Body of pancreas (tissue), 4 donors: ENCODE data around the gene CWF19L2. TPM values are rescaled to one million over a fixed set of nuclear protein-coding genes. Genes with fewer than 3 reads are reported as not detected.
"Not testable (repeated sequence)": the region's sequence is repeated elsewhere in the genome, so short reads cannot be mapped to it uniquely, and the experiment has no call there.

ENCODE experiments used
- ATAC-seq: fragments of 150-250 bp; one replicate; pipeline ENCODE4 v1.9.1; 2016
- DNase-seq, 4 donors: peaks; one replicate each; pipeline ENCODE4 v3.0.0-alpha.2; 2019
- H3K27ac ChIP-seq, 4 donors: fragments of 200-600 bp; sonication (generic); 1 replicate in 3 of 4; 2 replicates in 1 of 4; pipeline versions ENCODE4 v1.5.1 to v1.6.1; 2016 to 2019; ENCODE audit warnings: mild to moderate bottlenecking in 1 of 4, mixed read lengths in 1 of 4, moderate library complexity in 1 of 4
- H3K27me3 ChIP-seq, 2 donors: fragments of 200-600 bp; sonication (generic); one replicate each; pipeline ENCODE4 v1.6.0; 2016; ENCODE audit warnings: mild to moderate bottlenecking in 1 of 2
- H3K36me3 ChIP-seq, 2 donors: fragments of 200-600 bp; sonication (generic); replicated peaks in 1 of 2; 2 replicates each; pipeline ENCODE4 v1.5.1; 2016; ENCODE audit warnings: low read depth in 2 of 2; ENCODE audit not compliant: insufficient read depth in 1 of 2
- H3K4me1 ChIP-seq: fragments of 200-600 bp; sonication (generic); one replicate; pipeline ENCODE4 v1.6.0; 2016
- H3K4me3 ChIP-seq, 2 donors: fragments of 200-600 bp; sonication (generic); 1 replicate in 1 of 2; 2 replicates in 1 of 2; pipeline ENCODE4 v1.5.1; 2016 to 2019
- H3K9me3 ChIP-seq, 3 donors: fragments of 200-600 bp; sonication (generic); 1 replicate in 2 of 3; 2 replicates in 1 of 3; pipeline ENCODE4 v1.5.1; 2016
- POLR2A ChIP-seq, 3 donors: fragments of 450-650 bp; IDR thresholded peaks; one replicate each; pipeline ENCODE4 v1.6.1; 2016; ENCODE audit warnings: antibody characterized with exemption in 3 of 3, mild to moderate bottlenecking in 2 of 3
- WGBS, 2 donors: methylation state at CpG; one replicate each; pipeline ENCODE4 v1.1.5; 2017; 5-methylcytosine and 5-hydroxymethylcytosine counted together
- intact Hi-C: fragments of 100-400 bp; cut with DNase I; formaldehyde crosslinking; loops from one replicate; pipeline ENCODE4 v1.15.1; 2023
- total RNA-seq, 2 donors: library from RNA; depleted of rRNA; stranded (reverse); fragments of >200 nt; gene quantifications; one replicate each; pipeline ENCODE4 v1.1.0, GENCODE V29; 2016
- TF ChIP-seq, protein P1 (sequence below), 7 experiments: fragments of 450-650 bp in 4 of 7; fragments of 200-600 bp in 3 of 7; sonication (generic) in 3 of 7; IDR thresholded peaks; one replicate each; pipeline ENCODE4 v1.5.1; 2016 to 2019; ENCODE audit warnings: antibody characterized with exemption in 7 of 7

CWF19L2 gene
- total RNA-seq, 2 donors from 2014 or later = 17.8 to 20.0 TPM

DNA sequence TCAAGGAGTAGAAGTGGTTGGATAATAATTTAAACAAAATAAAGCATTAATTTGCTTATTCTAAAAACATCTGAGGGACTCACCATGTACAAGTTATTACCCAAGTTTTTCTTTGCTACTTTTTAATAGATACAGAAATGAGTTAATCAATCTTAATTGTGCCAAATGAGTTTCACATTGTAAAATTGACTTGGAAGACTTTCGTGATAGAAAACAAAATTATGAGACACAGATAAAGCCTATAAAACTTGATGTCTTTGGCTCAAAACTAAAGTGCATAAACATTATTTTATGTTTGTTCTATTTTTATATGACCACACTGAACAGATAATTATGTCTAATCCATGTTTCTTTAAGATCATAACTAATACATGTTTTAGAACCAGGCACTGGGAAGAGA is 10.1 kb upstream of the CWF19L2 start:
- Histone ChIP-seq H3K27me3 (peaks cover 0 to 4% of the 10 kb centered on the region in 2 donors), H3K27ac (no peak overlapping the region), H3K36me3 (no peaks in the 10 kb centered on the region), H3K4me3 (no peak overlapping the region), H3K9me3 (no peaks in the 10 kb centered on the region), H3K4me1 (no peaks in the 10 kb centered on the region)
- no peak for DNase-seq
- intact Hi-C loops = no loop called here
- no peak for TF ChIP-seq POLR2A (IDR thresholded peaks at IDR 0.05)
- TF ChIP-seq, protein P1, sequence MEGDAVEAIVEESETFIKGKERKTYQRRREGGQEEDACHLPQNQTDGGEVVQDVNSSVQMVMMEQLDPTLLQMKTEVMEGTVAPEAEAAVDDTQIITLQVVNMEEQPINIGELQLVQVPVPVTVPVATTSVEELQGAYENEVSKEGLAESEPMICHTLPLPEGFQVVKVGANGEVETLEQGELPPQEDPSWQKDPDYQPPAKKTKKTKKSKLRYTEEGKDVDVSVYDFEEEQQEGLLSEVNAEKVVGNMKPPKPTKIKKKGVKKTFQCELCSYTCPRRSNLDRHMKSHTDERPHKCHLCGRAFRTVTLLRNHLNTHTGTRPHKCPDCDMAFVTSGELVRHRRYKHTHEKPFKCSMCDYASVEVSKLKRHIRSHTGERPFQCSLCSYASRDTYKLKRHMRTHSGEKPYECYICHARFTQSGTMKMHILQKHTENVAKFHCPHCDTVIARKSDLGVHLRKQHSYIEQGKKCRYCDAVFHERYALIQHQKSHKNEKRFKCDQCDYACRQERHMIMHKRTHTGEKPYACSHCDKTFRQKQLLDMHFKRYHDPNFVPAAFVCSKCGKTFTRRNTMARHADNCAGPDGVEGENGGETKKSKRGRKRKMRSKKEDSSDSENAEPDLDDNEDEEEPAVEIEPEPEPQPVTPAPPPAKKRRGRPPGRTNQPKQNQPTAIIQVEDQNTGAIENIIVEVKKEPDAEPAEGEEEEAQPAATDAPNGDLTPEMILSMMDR (IDR thresholded peaks at IDR 0.05) = no peak
- 34 to 43% methylated on average over 1 of the region's 1 CpG for WGBS, 2 donors
- ATAC-seq = no peak

DNA sequence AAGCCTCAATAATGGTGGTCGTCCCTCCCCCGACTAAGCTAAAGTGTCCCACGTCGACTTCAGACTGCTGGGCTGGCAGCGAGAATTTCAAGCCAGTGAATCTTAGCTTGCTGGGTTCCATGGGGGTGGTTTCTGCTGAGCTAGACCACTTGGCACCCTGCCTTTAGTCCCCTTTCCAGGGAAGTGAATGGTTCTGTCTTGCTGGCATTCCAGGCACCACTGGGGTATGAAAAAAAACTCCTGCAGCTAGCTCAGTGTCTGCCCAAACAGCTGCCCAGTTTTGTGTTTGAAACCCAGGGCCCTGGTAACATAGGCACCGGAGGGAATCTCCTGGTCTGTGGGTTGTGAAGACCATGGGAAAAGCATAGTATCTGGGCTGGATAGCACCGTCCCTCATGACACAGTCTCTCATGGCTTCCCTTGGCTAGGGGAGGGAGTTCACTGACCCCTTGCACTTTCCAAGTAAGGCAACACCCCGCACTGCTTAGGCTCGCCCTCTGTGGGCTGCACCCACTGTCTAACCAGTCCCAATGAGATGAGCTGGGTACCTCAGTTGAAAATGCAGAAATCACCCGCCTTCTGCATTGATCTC is 8.7 kb upstream of the CWF19L2 start:
- DNase-seq, H3K27ac ChIP-seq, H3K4me1 ChIP-seq, H3K27me3 ChIP-seq, H3K9me3 ChIP-seq, ATAC-seq, H3K36me3 ChIP-seq, intact Hi-C loops, H3K4me3 ChIP-seq: not testable (repeated sequence)
- 54 to 67% methylated on average over 9 to 10 of the region's 10 CpGs for WGBS, 2 donors

DNA sequence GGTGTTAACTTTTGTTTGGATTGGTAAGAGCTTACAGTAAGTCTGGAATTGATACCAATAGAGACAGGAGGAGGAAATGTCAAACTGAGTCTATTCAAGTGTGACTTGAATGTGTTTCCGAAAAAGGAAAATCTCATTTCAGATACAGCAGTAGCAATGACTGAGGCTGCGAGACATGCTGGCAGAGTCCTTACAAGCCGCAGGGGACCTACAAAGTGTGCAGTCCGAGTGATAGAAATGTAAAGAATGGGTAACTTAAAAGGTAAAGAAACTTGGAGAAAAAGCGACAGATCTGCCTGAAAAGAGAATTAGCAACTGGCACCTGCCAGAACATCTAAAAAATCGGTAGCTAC is 444 bp downstream of the CWF19L2 start:
- H3K9me3 ChIP-seq = no peaks in the 10 kb centered on the region
- DNase-seq = no peak
- peak overlapping the region; percentile 29 to 67 for H3K4me3 ChIP-seq
- ATAC-seq = no peak
- 1% methylated on average over 5 to 6 of the region's 6 CpGs for WGBS, 2 donors
- no peaks in the 10 kb centered on the region for H3K27me3 ChIP-seq
- intact Hi-C loops = no loop called here
- H3K4me1 ChIP-seq = peaks cover 11% of the 10 kb centered on the region
- H3K36me3 ChIP-seq = peaks cover 0 to 5% of the 10 kb centered on the region in 2 donors
- TF ChIP-seq, protein P1 (IDR thresholded peaks at IDR 0.05) = no peak
- TF ChIP-seq POLR2A (IDR thresholded peaks at IDR 0.05) = no peak
- H3K27ac ChIP-seq = peak overlapping the region in 3 of 4 donors; percentile 57 to 80 (median 69)

DNA sequence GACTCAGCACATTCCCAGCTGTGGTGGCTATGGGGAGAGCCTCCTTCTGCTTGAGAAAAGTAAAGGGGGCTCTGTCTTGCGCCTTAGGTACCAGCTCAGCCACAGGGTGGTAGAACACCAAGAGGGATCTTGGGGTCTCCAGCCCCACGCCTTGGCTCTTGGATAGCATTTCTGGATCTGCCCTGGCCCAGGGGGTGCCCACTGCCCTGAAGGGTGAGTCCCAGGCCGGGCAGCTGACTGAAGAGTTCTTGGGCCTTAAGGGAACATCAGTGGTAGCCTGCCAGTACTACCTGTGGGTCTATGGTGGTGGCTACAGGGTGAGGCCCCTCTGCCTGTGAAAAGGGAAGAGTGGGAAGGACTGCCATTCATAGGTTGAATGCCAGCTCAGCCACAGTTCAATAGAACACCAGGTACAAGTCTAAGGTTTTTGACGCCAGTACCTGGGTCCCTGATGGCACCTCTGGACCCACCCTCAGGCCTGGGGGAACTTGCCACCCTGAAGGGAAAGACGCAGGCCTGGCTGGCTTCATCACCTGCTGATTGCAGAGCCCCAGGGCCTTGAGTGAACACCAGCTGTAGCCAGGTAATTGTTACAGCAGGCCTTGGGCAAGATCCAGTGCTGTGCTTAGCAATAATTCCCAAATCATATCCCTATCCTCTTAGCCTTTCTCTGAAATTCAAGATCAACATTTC is 3.9 kb downstream of the CWF19L2 start:
- WGBS, 2 donors = 90 to 92% methylated on average over 2 to 5 of the region's 5 CpGs
- no peaks in the 10 kb centered on the region for H3K9me3 ChIP-seq
- H3K4me3 ChIP-seq = no peak overlapping the region
- intact Hi-C loops = no loop called here
- H3K36me3 ChIP-seq = peaks cover 0 to 5% of the 10 kb centered on the region in 2 donors
- no peak for TF ChIP-seq POLR2A (IDR thresholded peaks at IDR 0.05)
- TF ChIP-seq, protein P1 (IDR thresholded peaks at IDR 0.05) = no peak
- H3K4me1 ChIP-seq = peaks cover 11% of the 10 kb centered on the region
- H3K27me3 ChIP-seq = no peaks in the 10 kb centered on the region
- H3K27ac ChIP-seq = no peak overlapping the region
- ATAC-seq (no peak), DNase-seq (no peak)

DNA sequence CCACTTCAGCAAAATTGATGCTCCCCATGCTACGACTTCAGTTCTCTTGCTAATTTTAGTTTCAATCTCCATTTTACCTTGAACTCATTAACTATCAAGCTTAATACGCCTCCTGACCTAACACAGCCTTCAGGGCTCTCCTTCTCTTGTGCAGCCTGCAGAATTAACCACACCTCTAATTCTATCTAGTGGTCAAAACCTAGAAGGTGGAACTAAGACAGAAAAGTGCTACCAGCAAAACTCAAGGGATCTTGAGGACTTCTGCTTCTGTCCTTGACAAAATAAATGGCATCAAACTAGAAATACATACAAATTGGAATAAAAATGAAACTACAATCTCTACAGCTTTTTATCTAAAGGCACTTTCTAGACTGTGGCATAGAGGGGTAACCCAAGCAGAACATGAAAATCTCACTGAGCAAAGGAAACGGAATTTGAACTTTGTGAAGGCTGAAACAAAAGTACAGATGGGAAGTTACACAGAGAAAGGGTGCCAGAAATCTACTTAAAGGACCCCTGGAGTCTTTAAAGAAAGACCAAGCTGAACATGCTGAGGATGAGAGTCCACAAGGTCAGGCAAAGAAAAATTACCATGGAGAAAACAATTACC is 10.7 kb downstream of the CWF19L2 start:
- no peaks in the 10 kb centered on the region for H3K27me3 ChIP-seq
- intact Hi-C loops = no loop called here
- no peaks in the 10 kb centered on the region for H3K9me3 ChIP-seq
- H3K4me3 ChIP-seq = no peak overlapping the region
- H3K4me1 ChIP-seq = no peaks in the 10 kb centered on the region
- ATAC-seq (no peak), DNase-seq (no peak)
- TF ChIP-seq POLR2A (IDR thresholded peaks at IDR 0.05) = no peak
- TF ChIP-seq, protein P1 (IDR thresholded peaks at IDR 0.05) = no peak
- 78 to 81% methylated on average over 3 of the region's 3 CpGs for WGBS, 2 donors
- H3K36me3 ChIP-seq = peaks cover 0 to 2% of the 10 kb centered on the region in 2 donors
- no peak overlapping the region for H3K27ac ChIP-seq
